Measurements from ENCODE around the gene ZNF180.

DNA sequence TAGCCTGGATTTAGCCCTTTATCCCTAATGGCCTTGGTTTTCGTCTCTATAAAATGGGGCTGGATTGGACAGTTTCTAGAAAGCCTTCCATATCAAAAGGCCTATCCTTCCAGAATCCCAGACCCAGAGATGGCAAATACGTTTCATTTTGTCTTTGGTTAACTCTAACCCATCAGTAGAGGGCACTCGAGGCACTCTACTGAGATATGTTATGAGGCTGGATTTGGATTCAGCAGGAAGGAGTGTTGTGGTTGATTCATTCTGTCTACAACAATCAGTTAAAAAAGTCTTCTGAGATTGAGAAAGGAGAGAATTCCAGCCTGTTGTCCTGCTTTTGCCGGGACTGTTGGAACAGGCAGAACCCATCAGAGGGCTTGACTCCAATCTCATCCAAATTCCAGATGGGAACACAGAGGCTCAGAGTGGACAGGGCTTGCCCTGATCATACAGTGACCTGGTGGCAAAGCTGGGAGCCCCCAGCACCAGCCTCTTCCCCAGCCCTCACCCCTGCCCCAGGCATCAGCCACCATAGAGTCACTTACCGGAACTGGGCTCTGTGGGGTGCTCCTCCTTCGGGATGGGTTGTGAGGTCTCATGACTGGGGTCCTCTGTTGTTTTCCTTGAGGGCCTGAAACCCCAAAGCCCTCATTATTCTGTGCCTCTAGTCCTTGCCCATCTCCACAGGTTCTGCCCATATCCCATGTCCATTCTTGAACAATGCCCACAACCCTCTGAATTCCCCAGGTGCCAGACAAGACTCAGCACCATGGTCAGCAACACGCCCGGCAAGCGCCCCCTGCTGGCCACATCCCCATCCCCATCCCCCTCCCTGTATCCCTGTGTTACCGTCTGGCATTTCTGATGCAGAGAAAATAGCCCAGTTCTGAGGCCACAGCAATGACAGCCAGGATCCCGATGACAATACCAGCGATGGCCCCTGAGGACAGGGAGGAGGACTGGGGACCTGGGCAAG is 12.3 kb upstream of the ZNF180 start:
- TF ChIP-seq CTCF (IDR thresholded peaks at IDR 0.05) (no peak), POLR2A (IDR thresholded peaks at IDR 0.05) (no peak), EP300 (IDR thresholded peaks at IDR 0.05) (no peak)
